A549 (cell line): Measurements from ENCODE around the gene HTN1. TPM values are rescaled to one million over a fixed set of nuclear protein-coding genes. Genes with fewer than 3 reads are reported as not detected.
"Not testable (repeated sequence)": the region's sequence is repeated elsewhere in the genome, so short reads cannot be mapped to it uniquely, and the experiment has no call there.

Experiments used
- ATAC-seq, 2 experiments: fragments of 200-7000 bp in 1 of 2; fragments of >200 bp in 1 of 2; cut with Nextera tagmentation in 1 of 2; cut with Tn5 transposase in 1 of 2; 3 replicates each; pipeline versions ENCODE4 v1.8.0 to v1.9.1; 2018 to 2020; ENCODE audit warnings: mild to moderate bottlenecking in 1 of 2, moderate library complexity in 1 of 2
- CTCF ChIA-PET: fragments of 300-600 bp; sonication (Branson Sonifier 250); formaldehyde crosslinking; extraction: SDS; loops from one replicate; lab custom pipeline; 2021; ENCODE audit warnings: antibody characterized with exemption, inconsistent platforms; lab: Yijun Ruan, JAX
- POLR2A ChIA-PET: fragments of 350-600 bp; formaldehyde crosslinking; extraction: SDS; loops from one replicate; lab custom pipeline; 2021; ENCODE audit warnings: antibody characterized with exemption, inconsistent platforms; lab: Yijun Ruan, JAX
- DNase-seq, 2 experiments: peaks; one replicate each; pipeline versions ENCODE4 v3.0.0 to v3.0.0-alpha.2; 2011 to 2016; ENCODE audit warnings: low read depth in 1 of 2, low spot score in 1 of 2
- FAIRE-seq: peaks from 2 replicates; lab custom pipeline; 2011; peaks lifted over from hg19 to GRCh38; lab: Jason Lieb, UNC
- H3K27ac ChIP-seq, 2 experiments: fragments of >200 bp; sonication (Bioruptor Twin); formaldehyde crosslinking; 3 replicates each; pipeline ENCODE4 v1.5.1; 2016 to 2017
- H3K4me1 ChIP-seq: fragments of >200 bp; sonication (Bioruptor Twin); formaldehyde crosslinking; 3 replicates; pipeline ENCODE4 v1.6.1; 2016
- H3K4me2 ChIP-seq: fragments of >200 bp; sonication (Bioruptor Twin); formaldehyde crosslinking; 3 replicates; pipeline ENCODE4 v1.6.1; 2016
- H3K4me3 ChIP-seq: fragments of >200 bp; sonication (Bioruptor Twin); formaldehyde crosslinking; 3 replicates; pipeline ENCODE4 v1.5.1; 2016
- H3K9me3 ChIP-seq: fragments of >200 bp; sonication (Bioruptor Twin); formaldehyde crosslinking; 3 replicates; pipeline ENCODE4 v1.6.1; 2016
- CHD4 ChIP-seq: fragments of 200-600 bp; sonication (generic); IDR thresholded peaks from 2 replicates; pipeline ENCODE4 v1.6.1; 2016; ENCODE audit warnings: antibody characterized with exemption, mild to moderate bottlenecking, borderline replicate concordance
- EHF ChIP-seq: fragments of 250-450 bp; sonication (Bioruptor Pico); IDR thresholded peaks from 2 replicates; pipeline ENCODE4 v1.5.0; 2020; ENCODE audit warnings: mild to moderate bottlenecking
- EHMT2 ChIP-seq: fragments of 200-600 bp; sonication (generic); IDR thresholded peaks from 2 replicates; pipeline ENCODE4 v1.6.1; 2016; ENCODE audit warnings: antibody characterized with exemption, low read depth, mild to moderate bottlenecking, moderate library complexity
- ESRRA ChIP-seq: fragments of 150-350 bp; IDR thresholded peaks from 2 replicates; pipeline ENCODE4 v1.6.1; 2014; ENCODE audit warnings: mild to moderate bottlenecking, low read length, borderline replicate concordance
- HDAC2 ChIP-seq: fragments of 200-600 bp; sonication (generic); IDR thresholded peaks from 2 replicates; pipeline ENCODE4 v1.6.1; 2016
- HMGXB4 ChIP-seq: fragments of 250-450 bp; sonication (Bioruptor Pico); IDR thresholded peaks from 2 replicates; pipeline ENCODE4 v1.5.0; 2021; ENCODE audit warnings: mild to moderate bottlenecking, moderate library complexity, borderline replicate concordance
- MAFK ChIP-seq: fragments of 450-650 bp; IDR thresholded peaks from 2 replicates; pipeline ENCODE4 v1.6.1; 2014; ENCODE audit not compliant: partially characterized antibody
- MAZ ChIP-seq: fragments of 150-350 bp; IDR thresholded peaks from 2 replicates; pipeline ENCODE4 v1.6.1; 2014; ENCODE audit warnings: antibody characterized with exemption, low read depth, low read length, borderline replicate concordance
- NFE2L2 ChIP-seq: fragments of 150-350 bp; conservative IDR thresholded peaks from 2 replicates; pipeline ENCODE4 v1.6.1; 2014; ENCODE audit warnings: low read length
- RARB ChIP-seq: fragments of 250-450 bp; sonication (Bioruptor Pico); IDR thresholded peaks from 2 replicates; pipeline ENCODE4 v1.8.0; 2021; ENCODE audit warnings: mild to moderate bottlenecking, moderate library complexity
- ZSCAN20 ChIP-seq: fragments of 250-450 bp; sonication (Bioruptor Pico); IDR thresholded peaks from 2 replicates; pipeline ENCODE4 v1.8.0; 2022; ENCODE audit warnings: mild to moderate bottlenecking, moderate library complexity
- WGBS: methylation state at CpG from one replicate; pipeline ENCODE4 v1.1.6; 2017; ENCODE audit errors: missing lambda C conversion rate; 5-methylcytosine and 5-hydroxymethylcytosine counted together
- polyA plus RNA-seq, 4 experiments: library from polyadenylated mRNA; depleted of rRNA in 3 of 4; stranded (reverse); fragments of >200 nt; fragmentation: RNase III in 1 of 4; extraction: RNeasy Plus Mini Kit Qiagen cat#74134 plus additional on column Dnase treatment in 1 of 4; gene quantifications; 2 replicates in 3 of 4; 3 replicates in 1 of 4; pipeline ENCODE4 v1.2.3, GENCODE V29; 2011 to 2017
- TF ChIP-seq, protein P1 (sequence below): fragments of 150-350 bp; IDR thresholded peaks from 2 replicates; pipeline ENCODE4 v1.6.1; 2014; ENCODE audit warnings: low read depth, mild to moderate bottlenecking, low read length

Gene HTN1
- polyA plus RNA-seq, 2 of the 4 experiments (the other 2 are of a cell fraction), result not detected

DNA sequence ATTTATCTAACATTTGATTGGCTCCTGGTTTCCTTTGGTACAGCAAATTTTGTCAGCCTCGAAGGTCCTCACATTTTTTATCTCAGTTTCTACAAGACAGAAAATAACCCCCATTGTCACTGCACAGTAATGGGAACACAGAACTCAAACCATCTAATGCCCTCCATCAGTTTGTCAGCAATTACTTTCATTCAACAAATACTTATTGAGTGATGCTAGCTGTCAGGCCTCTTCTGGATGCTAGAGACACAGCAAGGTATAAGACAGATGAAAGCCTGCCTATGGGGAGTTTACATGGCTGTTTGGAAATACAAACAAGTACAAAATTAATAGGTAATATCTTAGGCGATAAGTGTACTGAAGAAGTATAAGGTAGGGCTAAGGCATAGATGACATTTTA, 27.0 kb upstream of the HTN1 start:
- ChIA-PET POLR2A (no interaction called here), CTCF (no interaction called here)
- WGBS, result 24% methylated on average over 2 of the region's 2 CpGs
- DNase-seq (no peak), ATAC-seq (no peak), FAIRE-seq (no peak)
- Histone ChIP-seq H3K4me1 (no peaks in the 10 kb centered on the region), H3K4me2 (no peak overlapping the region), H3K4me3 (no peak overlapping the region), H3K9me3 (no peaks in the 10 kb centered on the region), H3K27ac (no peak overlapping the region)
- TF ChIP-seq ESRRA, result no peak
- no peak for TF ChIP-seq EHMT2
- TF ChIP-seq MAZ, result no peak
- TF ChIP-seq CHD4, result no peak
- TF ChIP-seq EHF (CRISPR knock-in tag), result no peak

GRCh38 chr4:70027011-70027410, 23.2 kb upstream of the HTN1 start:
- Histone ChIP-seq H3K9me3 (no peaks in the 10 kb centered on the region), H3K4me2 (no peak overlapping the region), H3K27ac (no peak overlapping the region), H3K4me3 (no peak overlapping the region), H3K4me1 (no peaks in the 10 kb centered on the region)
- POLR2A ChIA-PET, result no interaction called here
- DNase-seq, result no peak
- FAIRE-seq, result no peak
- CTCF ChIA-PET, result no interaction called here
- no peak for TF ChIP-seq CHD4
- no peak for TF ChIP-seq ZSCAN20
- no peak for TF ChIP-seq MAFK
- TF ChIP-seq NFE2L2, result no peak
- no peak for TF ChIP-seq HMGXB4 (CRISPR knock-in tag)
- TF ChIP-seq HDAC2, result no peak
- TF ChIP-seq, protein P1, sequence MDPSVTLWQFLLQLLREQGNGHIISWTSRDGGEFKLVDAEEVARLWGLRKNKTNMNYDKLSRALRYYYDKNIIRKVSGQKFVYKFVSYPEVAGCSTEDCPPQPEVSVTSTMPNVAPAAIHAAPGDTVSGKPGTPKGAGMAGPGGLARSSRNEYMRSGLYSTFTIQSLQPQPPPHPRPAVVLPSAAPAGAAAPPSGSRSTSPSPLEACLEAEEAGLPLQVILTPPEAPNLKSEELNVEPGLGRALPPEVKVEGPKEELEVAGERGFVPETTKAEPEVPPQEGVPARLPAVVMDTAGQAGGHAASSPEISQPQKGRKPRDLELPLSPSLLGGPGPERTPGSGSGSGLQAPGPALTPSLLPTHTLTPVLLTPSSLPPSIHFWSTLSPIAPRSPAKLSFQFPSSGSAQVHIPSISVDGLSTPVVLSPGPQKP, result no peak
- no peak for TF ChIP-seq RARB
- WGBS, result 56% methylated on average over 5 of the region's 5 CpGs
- no peak for ATAC-seq

DNA sequence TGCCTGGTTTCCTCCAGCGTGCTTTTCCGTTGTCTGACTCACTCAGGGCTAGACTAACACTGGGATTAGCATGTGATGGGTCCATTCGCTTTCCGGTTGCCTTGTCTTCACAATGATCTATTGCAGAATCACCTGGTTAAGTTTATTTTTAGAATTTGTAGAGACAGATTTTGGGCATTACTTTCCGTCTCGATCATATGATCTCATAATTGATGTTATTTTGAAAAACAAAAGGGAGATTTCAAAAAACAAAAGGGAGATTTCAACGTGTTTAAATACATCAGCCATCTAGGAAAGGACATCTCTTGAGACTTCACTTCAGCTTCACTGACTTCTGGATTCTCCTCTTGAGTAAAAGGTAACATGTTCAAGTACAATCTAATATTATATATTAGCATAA, 22.1 kb upstream of the HTN1 start, which contains the start of gene HTN3:
TSS of gene HTN3 (plus strand) at position 301 of the 400 bp plus-strand sequence. CDS start 2,282 bp downstream, outside the sequence.
- H3K9me3 ChIP-seq, CTCF ChIA-PET, H3K4me2 ChIP-seq, FAIRE-seq, H3K27ac ChIP-seq, H3K4me1 ChIP-seq, ATAC-seq, H3K4me3 ChIP-seq, POLR2A ChIA-PET, DNase-seq: not testable (repeated sequence)
- 48% methylated on average over 7 of the region's 7 CpGs for WGBS

DNA sequence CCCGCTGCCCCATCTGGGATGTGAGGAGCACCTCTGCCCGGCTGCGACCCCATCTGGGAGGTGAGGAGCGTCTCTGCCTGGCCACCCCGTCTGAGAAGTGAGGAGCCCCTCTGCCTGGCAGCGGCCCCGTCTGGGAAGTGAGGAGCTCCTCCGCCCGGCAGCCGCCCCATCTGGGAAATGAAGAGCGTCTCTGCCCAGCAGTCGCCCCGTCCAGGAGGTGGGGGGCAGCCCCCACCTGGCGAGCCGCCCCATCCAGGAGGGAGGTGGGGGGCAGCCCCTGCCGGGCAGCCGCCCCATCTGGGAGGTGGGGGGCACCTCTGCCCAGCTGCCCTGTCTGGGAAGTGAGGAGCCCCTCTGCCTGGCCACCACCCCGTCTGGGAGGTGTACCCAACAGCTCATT, 12.7 kb upstream of the HTN1 start:
- H3K4me3 ChIP-seq, DNase-seq, FAIRE-seq, ATAC-seq, H3K4me2 ChIP-seq, H3K9me3 ChIP-seq, H3K27ac ChIP-seq, CTCF ChIA-PET, POLR2A ChIA-PET, H3K4me1 ChIP-seq: not testable (repeated sequence)
- 0% methylated on average over 1 of the region's 18 CpGs for WGBS

DNA sequence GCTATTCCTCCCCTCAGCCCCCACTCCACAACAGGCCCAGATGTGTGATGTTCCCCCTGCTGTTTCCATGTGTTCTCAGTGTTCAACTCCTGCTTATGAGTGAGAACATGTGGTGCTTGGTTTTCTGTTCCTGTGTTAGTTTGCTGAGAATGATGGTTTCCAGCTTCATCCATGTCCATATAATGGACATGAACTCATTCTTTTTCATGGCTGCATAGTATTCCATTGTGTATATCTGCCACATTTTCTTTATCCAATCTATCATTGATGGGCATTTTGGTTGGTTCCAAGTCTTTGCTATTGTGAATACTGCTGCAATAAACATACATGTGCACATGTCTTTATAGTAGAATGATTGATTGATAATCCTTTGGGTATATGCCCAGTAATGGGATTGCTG, 10.3 kb upstream of the HTN1 start:
- ATAC-seq, H3K27ac ChIP-seq, CTCF ChIA-PET, H3K4me1 ChIP-seq, FAIRE-seq, DNase-seq, POLR2A ChIA-PET, H3K4me2 ChIP-seq, H3K9me3 ChIP-seq, H3K4me3 ChIP-seq: not testable (repeated sequence)
